Memory B cell (primary cell): Measurements from ENCODE around the gene SLBP.
"Not testable (repeated sequence)": the region's sequence is repeated elsewhere in the genome, so short reads cannot be mapped to it uniquely, and the experiment has no call there.

ENCODE experiments used
- ATAC-seq: fragments of 150-1000 bp; cut with Tn5 transposase; 2 replicates; pipeline ENCODE4 v1.10.0; 2021; ENCODE audit warnings: low read depth, mild to moderate bottlenecking, moderate library complexity
- DNase-seq, 2 donors: peaks; one replicate each; pipeline ENCODE4 v3.0.0; 2022; ENCODE audit warnings: low spot score in 2 of 2
- H3K27ac Mint-ChIP-seq: one replicate; pipeline ENCODE4 v1.8.0; 2022; ENCODE audit warnings: mild to moderate bottlenecking, moderate library complexity, mixed read lengths
- H3K27me3 Mint-ChIP-seq: one replicate; pipeline ENCODE4 v1.8.0; 2022; ENCODE audit warnings: mixed read lengths
- H3K36me3 Mint-ChIP-seq: one replicate; pipeline ENCODE4 v1.8.0; 2022; ENCODE audit warnings: mild to moderate bottlenecking, mixed read lengths
- H3K4me1 Mint-ChIP-seq: one replicate; pipeline ENCODE4 v1.8.0; 2022; ENCODE audit warnings: mixed read lengths
- H3K4me3 Mint-ChIP-seq: one replicate; pipeline ENCODE4 v1.8.0; 2022; ENCODE audit warnings: mild to moderate bottlenecking, moderate library complexity, mixed read lengths
- H3K9me3 Mint-ChIP-seq: one replicate; pipeline ENCODE4 v1.8.0; 2022; ENCODE audit warnings: mixed read lengths

Gene SLBP

DNA sequence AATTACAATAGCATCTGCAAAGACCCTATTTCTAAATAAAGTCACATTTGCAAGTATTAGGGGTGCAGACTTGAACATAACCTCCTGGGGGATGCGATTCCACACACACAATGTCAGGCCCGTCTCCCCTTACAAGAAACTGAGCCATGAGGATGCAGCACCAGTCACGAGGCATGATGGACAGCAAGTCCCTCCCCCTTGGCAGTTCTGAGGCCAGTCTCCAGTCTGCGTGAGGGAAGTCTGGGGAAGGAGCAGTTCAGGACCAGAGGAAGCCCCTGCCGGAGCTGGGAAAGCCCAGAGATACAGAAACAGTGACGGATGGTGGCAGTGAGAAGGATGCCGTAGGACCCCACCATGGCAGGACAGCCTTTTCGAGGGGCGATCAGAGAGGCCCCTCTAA, 37.4 kb downstream of the SLBP start:
- Mint-ChIP-seq H3K9me3 (no peaks in the 10 kb centered on the region), H3K4me3 (no peak overlapping the region), H3K27ac (no peak overlapping the region), H3K4me1 (no peaks in the 10 kb centered on the region), H3K36me3 (peaks cover 2% of the 10 kb centered on the region), H3K27me3 (no peaks in the 10 kb centered on the region)
- ATAC-seq: no peak
- DNase-seq: no peak

DNA sequence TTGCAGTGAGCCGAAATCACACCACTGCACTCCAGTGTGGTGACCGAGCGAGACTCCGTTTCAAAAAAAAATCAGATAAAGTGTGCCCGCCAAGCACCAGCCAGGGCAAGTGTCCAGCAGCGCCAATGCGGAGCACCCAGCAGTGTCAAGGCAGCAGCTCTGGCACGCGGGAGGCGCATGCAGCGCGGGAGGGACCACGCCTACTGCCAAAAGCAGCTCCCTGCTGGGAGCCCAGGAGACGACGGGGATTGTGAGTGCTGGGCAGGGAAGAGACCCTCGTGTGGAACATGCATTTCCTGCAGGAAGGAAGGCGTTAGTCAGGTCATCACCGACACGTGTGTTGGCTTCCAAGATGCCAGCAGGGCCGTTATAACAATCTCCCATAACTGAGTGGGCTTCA, 38.4 kb downstream of the SLBP start:
- H3K9me3 Mint-ChIP-seq: no peaks in the 10 kb centered on the region
- no peaks in the 10 kb centered on the region for H3K4me1 Mint-ChIP-seq
- no peak overlapping the region for H3K27ac Mint-ChIP-seq
- H3K4me3 Mint-ChIP-seq: no peak overlapping the region
- no peaks in the 10 kb centered on the region for H3K27me3 Mint-ChIP-seq
- peaks cover 2% of the 10 kb centered on the region for H3K36me3 Mint-ChIP-seq
- ATAC-seq (no peak), DNase-seq (no peak)

DNA sequence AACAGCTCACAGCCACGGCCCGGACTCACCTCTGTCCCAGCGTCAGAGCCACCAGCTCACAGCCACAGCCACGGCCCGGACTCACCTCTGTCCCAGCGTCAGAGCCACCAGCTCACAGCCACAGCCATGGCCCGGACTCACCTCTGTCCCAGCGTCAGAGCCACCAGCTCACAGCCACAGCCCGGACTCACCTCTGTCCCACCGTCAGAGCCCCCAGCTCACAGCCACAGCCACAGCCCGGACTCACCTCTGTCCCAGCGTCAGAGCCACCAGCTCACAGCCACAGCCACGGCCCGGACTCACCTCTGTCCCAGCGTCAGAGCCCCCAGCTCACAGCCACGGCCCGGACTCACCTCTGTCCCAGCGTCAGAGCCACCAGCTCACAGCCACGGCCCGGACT, 41.1 kb downstream of the SLBP start:
- not testable (repeated sequence) for H3K36me3 Mint-ChIP-seq, DNase-seq, H3K4me3 Mint-ChIP-seq, H3K9me3 Mint-ChIP-seq, ATAC-seq, H3K4me1 Mint-ChIP-seq, H3K27ac Mint-ChIP-seq, H3K27me3 Mint-ChIP-seq

- ATAC-seq: no peak
- no peak overlapping the region for H3K27ac Mint-ChIP-seq
- H3K27me3 Mint-ChIP-seq: no peaks in the 10 kb centered on the region
Observed at GRCh38 chr4:1670279-1670678, 41.8 kb downstream of the SLBP start.

DNA sequence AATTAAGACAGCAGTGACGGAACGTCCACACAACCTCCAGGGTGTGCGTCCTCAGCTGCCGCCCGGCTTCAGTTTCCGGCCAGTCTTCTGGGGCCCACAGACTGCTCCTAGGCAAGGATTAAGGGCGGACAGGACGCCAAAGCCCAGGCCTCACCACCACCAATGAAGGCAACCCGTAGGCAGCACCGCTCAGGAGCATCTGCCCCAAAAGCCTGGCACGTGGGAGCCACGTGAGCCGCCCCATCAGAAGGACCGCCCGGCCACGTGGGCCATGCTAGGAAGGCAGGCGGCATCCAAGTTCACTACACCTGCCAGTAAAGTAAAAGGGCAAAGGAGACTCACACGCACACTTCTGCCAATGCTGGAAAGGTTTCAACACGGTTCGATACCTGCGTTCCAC, 42.3 kb downstream of the SLBP start:
- ATAC-seq: no peak
- no peaks in the 10 kb centered on the region for H3K4me1 Mint-ChIP-seq
- H3K27me3 Mint-ChIP-seq: no peaks in the 10 kb centered on the region
- no peak for DNase-seq
- H3K36me3 Mint-ChIP-seq: peaks cover 2% of the 10 kb centered on the region
- no peak overlapping the region for H3K27ac Mint-ChIP-seq
- H3K4me3 Mint-ChIP-seq: no peak overlapping the region
- no peaks in the 10 kb centered on the region for H3K9me3 Mint-ChIP-seq

More at GRCh38 chr4:1670279-1670678, 41.8 kb downstream of the SLBP start:
- peaks cover 2% of the 10 kb centered on the region for H3K36me3 Mint-ChIP-seq
- no peaks in the 10 kb centered on the region for H3K9me3 Mint-ChIP-seq
- DNase-seq: no peak
- H3K4me1 Mint-ChIP-seq: no peaks in the 10 kb centered on the region
- H3K4me3 Mint-ChIP-seq: no peak overlapping the region

- no peaks in the 10 kb centered on the region for H3K27me3 Mint-ChIP-seq
- peaks cover 2% of the 10 kb centered on the region for H3K36me3 Mint-ChIP-seq
- no peaks in the 10 kb centered on the region for H3K9me3 Mint-ChIP-seq
- DNase-seq: no peak
- H3K4me1 Mint-ChIP-seq: no peaks in the 10 kb centered on the region
- ATAC-seq: no peak
- no peak overlapping the region for H3K4me3 Mint-ChIP-seq
- H3K27ac Mint-ChIP-seq: no peak overlapping the region
Observed at GRCh38 chr4:1669270-1669669, 42.8 kb downstream of the SLBP start.

DNA sequence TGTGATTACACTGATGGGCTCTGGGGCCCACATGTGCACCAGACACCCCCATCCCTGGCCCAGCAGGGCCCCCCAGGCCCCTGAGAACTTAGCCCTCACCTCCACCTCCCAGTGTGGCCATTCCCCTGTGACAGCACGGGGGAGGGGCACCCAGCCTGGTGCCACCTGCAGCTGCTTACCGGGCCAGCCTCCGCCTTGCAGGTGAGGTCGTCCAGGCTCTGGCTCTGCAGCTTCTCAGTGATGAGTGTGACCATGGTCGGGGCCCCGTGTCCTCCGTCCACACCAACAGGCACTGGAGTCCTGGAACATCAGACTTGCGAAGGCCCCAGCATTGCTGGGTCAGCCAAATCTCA, 43.7 kb downstream of the SLBP start:
- H3K4me1 Mint-ChIP-seq: no peaks in the 10 kb centered on the region
- H3K27ac Mint-ChIP-seq: no peak overlapping the region
- DNase-seq: no peak
- ATAC-seq: no peak
- peaks cover 2% of the 10 kb centered on the region for H3K36me3 Mint-ChIP-seq
- no peaks in the 10 kb centered on the region for H3K9me3 Mint-ChIP-seq
- H3K4me3 Mint-ChIP-seq: no peak overlapping the region
- no peaks in the 10 kb centered on the region for H3K27me3 Mint-ChIP-seq

- ATAC-seq (no peak), DNase-seq (no peak)
- Mint-ChIP-seq H3K27ac (no peak overlapping the region), H3K36me3 (peaks cover 4% of the 10 kb centered on the region), H3K4me3 (no peak overlapping the region), H3K27me3 (no peaks in the 10 kb centered on the region), H3K9me3 (no peaks in the 10 kb centered on the region), H3K4me1 (no peaks in the 10 kb centered on the region)
Observed at GRCh38 chr4:1667273-1667672, 44.8 kb downstream of the SLBP start.

GRCh38 chr4:1666391-1666790, 45.7 kb downstream of the SLBP start:
- Mint-ChIP-seq H3K27ac (no peak overlapping the region), H3K27me3 (no peaks in the 10 kb centered on the region), H3K4me1 (no peaks in the 10 kb centered on the region), H3K4me3 (no peak overlapping the region), H3K36me3 (peaks cover 2% of the 10 kb centered on the region), H3K9me3 (no peaks in the 10 kb centered on the region)
- ATAC-seq: no peak
- DNase-seq: no peak

DNA sequence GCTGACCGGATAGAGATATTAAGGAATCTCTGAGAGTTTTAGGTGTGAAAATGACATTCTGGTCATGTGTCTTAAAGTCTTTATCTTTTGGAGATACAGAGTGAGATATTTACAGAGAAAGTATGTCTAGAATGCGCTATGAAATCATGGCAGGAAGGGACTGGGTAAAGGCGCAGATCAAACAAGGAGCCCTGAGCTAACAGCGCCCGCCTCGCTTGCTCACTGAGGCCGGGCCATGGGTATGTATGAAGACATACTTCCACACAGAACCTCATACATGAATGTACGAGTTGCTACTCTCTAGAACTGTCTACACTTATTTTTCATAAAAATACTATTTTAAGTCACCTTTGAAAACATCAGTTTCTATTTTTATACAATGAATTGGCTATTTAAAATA, 48.0 kb downstream of the SLBP start:
- Mint-ChIP-seq H3K36me3 (peaks cover 2% of the 10 kb centered on the region), H3K27me3 (no peaks in the 10 kb centered on the region), H3K4me1 (no peaks in the 10 kb centered on the region), H3K4me3 (no peak overlapping the region), H3K9me3 (no peaks in the 10 kb centered on the region), H3K27ac (no peak overlapping the region)
- no peak for DNase-seq
- ATAC-seq: no peak

- Mint-ChIP-seq H3K4me3 (no peak overlapping the region), H3K9me3 (no peaks in the 10 kb centered on the region), H3K4me1 (no peaks in the 10 kb centered on the region), H3K27ac (no peak overlapping the region), H3K36me3 (peaks cover 2% of the 10 kb centered on the region), H3K27me3 (no peaks in the 10 kb centered on the region)
- DNase-seq (no peak), ATAC-seq (no peak)
Observed at GRCh38 chr4:1663549-1663948, 48.6 kb downstream of the SLBP start.

GRCh38 chr4:1661695-1662094, 50.4 kb downstream of the SLBP start:
- Mint-ChIP-seq H3K27me3 (no peaks in the 10 kb centered on the region), H3K27ac (no peak overlapping the region), H3K36me3 (peaks cover 4% of the 10 kb centered on the region), H3K4me1 (no peaks in the 10 kb centered on the region), H3K9me3 (no peaks in the 10 kb centered on the region), H3K4me3 (no peak overlapping the region)
- ATAC-seq (no peak), DNase-seq (no peak)

DNA sequence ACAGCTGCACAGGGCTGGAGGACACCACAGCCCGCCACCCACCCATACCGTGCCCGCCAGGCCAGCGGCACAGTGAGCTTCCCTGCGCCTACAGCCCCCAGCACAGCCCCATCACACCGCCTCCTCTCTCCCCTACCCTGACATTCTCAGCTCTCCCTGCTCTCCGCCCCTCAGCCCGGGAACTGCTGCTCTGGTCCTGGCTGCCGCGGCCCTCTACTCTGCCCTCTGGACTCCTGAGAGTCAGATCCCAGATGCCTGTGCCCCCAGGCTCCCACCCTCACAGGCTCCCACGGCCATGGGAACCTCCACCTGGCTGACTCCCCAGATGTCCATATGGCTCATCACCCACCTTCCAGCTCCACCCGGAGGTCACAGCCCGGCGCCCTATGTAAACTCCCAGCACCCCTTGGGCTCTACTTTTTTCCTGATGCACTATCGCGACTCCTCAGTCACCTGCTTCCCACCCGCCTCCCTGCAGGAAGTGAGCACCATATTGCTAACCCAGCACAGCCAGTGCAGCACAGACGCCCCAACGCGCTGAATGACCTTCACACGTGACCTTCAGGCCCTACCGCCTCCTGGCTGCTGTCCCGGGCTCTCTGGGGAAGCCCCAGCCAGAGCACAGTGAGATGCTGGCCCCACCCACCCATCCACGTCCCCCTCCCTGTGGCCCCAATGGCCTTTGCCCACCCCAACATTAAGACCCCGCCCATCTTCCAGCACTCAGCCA, 51.0 kb downstream of the SLBP start:
- DNase-seq: no peak
- Mint-ChIP-seq H3K4me3 (no peak overlapping the region), H3K4me1 (no peaks in the 10 kb centered on the region), H3K27me3 (no peaks in the 10 kb centered on the region), H3K36me3 (peaks cover 4% of the 10 kb centered on the region), H3K9me3 (no peaks in the 10 kb centered on the region), H3K27ac (no peak overlapping the region)
- no peak for ATAC-seq

DNA sequence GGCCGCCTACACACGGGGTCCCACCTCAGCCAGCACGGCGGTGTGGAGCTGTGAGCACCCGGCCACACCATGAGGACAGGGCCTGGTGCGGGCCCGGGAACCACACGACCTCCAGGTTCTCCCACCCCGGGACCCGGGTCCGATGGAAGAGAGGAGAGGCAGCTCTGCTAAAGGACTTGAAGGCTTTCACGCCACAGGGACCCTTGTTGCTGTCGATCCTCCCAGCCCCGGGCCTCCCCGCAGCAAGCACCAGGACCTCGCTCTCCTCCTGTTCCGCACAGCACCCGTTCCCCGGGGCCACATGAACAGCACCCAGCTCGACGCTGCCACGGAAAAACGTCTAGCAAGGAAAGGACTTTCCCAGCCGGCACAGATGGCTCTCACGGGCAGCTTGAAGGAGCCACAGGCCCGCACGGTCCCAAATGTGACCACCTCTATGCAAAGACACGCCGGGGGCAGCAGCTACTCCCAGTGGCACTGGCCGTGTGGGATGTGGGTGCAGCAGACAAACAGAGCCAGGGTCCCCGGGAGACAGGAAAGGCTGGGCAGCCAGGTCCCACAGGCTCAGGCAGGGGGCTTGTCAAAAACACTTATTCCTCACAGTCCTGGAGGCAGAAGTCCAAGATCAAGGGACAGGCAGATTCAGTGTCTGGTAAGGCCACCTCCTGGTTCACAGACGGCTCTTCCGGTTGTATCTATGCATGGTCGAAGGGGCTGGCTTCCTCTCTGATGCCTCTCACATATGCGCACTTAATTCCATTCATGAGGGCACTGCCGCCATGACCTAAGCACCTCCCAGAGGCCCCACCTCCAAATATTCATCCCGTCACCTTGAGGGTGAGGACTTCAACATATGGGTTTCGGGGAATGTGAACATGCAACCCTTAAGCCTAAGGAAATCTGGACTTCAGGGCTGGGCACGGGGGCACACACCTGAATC, 52.7 kb downstream of the SLBP start:
- Mint-ChIP-seq H3K27ac (no peak overlapping the region), H3K36me3 (peaks cover 6% of the 10 kb centered on the region), H3K9me3 (no peaks in the 10 kb centered on the region), H3K4me1 (no peaks in the 10 kb centered on the region), H3K27me3 (no peaks in the 10 kb centered on the region), H3K4me3 (no peak overlapping the region)
- DNase-seq (no peak), ATAC-seq (no peak)
